Measurements from ENCODE around the gene GPR183.

GPR183 gene

DNA sequence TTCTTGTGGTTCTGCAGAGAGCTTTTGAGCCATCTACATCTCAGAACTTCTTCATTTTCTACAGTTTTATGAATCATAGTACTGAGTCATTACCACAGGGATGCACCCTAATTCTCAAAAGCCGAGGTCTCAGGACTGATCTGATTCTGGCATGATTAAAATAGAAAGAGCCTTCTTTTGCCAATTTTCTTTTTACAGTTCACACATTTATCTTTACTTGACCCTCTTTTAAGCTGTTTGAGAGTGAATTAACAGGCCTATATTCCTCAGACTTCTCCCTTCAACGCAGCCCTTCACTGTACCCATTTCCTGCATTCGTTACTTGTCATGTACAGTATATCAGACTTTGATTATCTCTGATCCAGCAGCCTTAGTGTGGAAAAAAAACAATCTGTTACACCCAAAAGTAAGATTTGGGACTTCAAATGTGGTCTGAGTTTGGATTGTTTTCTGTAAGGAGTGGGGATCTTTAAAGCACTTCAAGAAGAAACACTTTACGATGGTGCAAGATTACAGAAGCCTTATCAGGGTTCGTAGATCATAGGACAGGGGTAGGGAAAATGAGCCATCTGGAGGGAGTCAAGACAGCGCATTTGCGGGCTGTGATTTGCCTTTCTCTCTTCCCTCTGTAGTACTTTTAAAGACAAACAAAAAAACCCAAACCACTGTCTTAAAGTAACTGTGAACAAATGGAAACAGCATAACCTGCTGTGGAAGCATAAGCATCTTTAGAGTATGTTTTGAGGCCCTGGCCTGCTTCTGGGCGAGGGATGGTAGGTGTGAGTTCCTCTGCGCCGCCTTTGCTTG is 15.3 kb upstream of the GPR183 start:
- Histone ChIP-seq H3K36me3 (ENCODE audit: control insufficient read depth, insufficient read depth, low read length) (peaks cover 24% of the 10 kb centered on the region; the same call in 1 of the 2 replicates), H3K4me3 (ENCODE audit: low read depth, low read length) (no peak overlapping the region), H3K9ac (ENCODE audit: low read depth, low read length) (no peak overlapping the region), H3K9me3 (ENCODE audit: control insufficient read depth, insufficient read depth, low read length) (no peaks in the 10 kb centered on the region), H3K27ac (ENCODE audit: low read depth, low read length) (no peak overlapping the region), H3K4me1 (ENCODE audit: control insufficient read depth, insufficient read depth, low read length) (no peaks in the 10 kb centered on the region), H3K27me3 (ENCODE audit: control insufficient read depth, insufficient read depth, low read length) (no peaks in the 10 kb centered on the region)

GRCh38 chr13:99321709-99322108 is 14.5 kb upstream of the GPR183 start:
- no peak overlapping the region for H3K9ac ChIP-seq (ENCODE audit: low read depth, low read length)

DNA sequence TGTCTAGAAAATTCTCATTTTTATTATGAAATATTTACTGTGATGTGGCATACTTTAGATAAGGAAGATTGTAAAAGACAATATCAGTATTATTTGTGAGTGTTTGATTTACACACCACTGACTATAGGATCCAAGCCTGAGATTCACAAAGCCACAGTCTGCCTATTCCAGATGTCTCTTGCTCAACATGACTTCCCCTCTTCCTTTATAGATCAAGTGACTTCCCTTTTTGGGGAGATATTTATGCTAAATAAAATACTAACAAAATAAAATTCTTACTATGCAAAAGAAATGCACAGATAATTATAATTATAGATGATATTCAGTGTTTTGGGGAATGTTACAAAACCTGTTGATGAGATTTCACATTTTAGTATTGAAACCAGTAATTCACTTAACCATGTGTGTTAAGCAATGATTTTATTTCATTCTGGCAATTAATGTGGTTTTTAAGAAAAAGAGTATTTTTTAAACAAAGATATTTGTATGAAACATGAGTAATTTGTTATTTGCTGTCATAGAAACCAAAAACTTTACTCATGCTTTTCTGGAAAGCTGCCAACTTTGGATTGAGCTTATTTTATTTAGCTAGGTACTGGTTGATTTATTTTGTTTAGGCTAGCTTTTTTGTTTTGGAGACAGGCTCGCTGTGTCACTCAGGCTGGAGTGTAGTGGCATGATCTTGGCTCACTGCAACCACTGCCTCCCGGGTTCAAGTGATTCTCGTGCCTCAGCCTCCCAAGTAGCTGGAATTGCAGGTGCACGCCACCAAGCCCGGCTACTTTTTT is 13.7 kb upstream of the GPR183 start:
- no peaks in the 10 kb centered on the region for H3K27me3 ChIP-seq (ENCODE audit: control insufficient read depth, insufficient read depth, low read length)
- H3K36me3 ChIP-seq (ENCODE audit: control insufficient read depth, insufficient read depth, low read length) = peaks cover 24% of the 10 kb centered on the region; the same call in 1 of the 2 replicates
- H3K9me3 ChIP-seq (ENCODE audit: control insufficient read depth, insufficient read depth, low read length) = no peaks in the 10 kb centered on the region
- no peaks in the 10 kb centered on the region for H3K4me1 ChIP-seq (ENCODE audit: control insufficient read depth, insufficient read depth, low read length)
- no peak overlapping the region for H3K4me3 ChIP-seq (ENCODE audit: low read depth, low read length)
- H3K27ac ChIP-seq (ENCODE audit: low read depth, low read length) = no peak overlapping the region
- no peak overlapping the region for H3K9ac ChIP-seq (ENCODE audit: low read depth, low read length)

More at GRCh38 chr13:99321709-99322108, 14.5 kb upstream of the GPR183 start:
- Histone ChIP-seq H3K27me3 (ENCODE audit: control insufficient read depth, insufficient read depth, low read length) (no peaks in the 10 kb centered on the region), H3K4me3 (ENCODE audit: low read depth, low read length) (no peak overlapping the region), H3K27ac (ENCODE audit: low read depth, low read length) (no peak overlapping the region), H3K9me3 (ENCODE audit: control insufficient read depth, insufficient read depth, low read length) (no peaks in the 10 kb centered on the region), H3K36me3 (ENCODE audit: control insufficient read depth, insufficient read depth, low read length) (peaks cover 24% of the 10 kb centered on the region; the same call in 1 of the 2 replicates), H3K4me1 (ENCODE audit: control insufficient read depth, insufficient read depth, low read length) (no peaks in the 10 kb centered on the region)

- Histone ChIP-seq H3K4me3 (ENCODE audit: low read depth, low read length) (no peak overlapping the region), H3K36me3 (ENCODE audit: control insufficient read depth, insufficient read depth, low read length) (peaks cover 4% of the 10 kb centered on the region; the same call in 1 of the 2 replicates), H3K9ac (ENCODE audit: low read depth, low read length) (no peak overlapping the region), H3K27ac (ENCODE audit: low read depth, low read length) (no peak overlapping the region), H3K27me3 (ENCODE audit: control insufficient read depth, insufficient read depth, low read length) (no peaks in the 10 kb centered on the region), H3K4me1 (ENCODE audit: control insufficient read depth, insufficient read depth, low read length) (peaks cover 17% of the 10 kb centered on the region; the same call in 1 of the 2 replicates), H3K9me3 (ENCODE audit: control insufficient read depth, insufficient read depth, low read length) (no peaks in the 10 kb centered on the region)
Measured at GRCh38 chr13:99316657-99317256, 9.6 kb upstream of the GPR183 start.

- Histone ChIP-seq H3K4me1 (ENCODE audit: control insufficient read depth, insufficient read depth, low read length) (peaks cover 17% of the 10 kb centered on the region; the same call in 1 of the 2 replicates), H3K9me3 (ENCODE audit: control insufficient read depth, insufficient read depth, low read length) (no peaks in the 10 kb centered on the region), H3K27ac (ENCODE audit: low read depth, low read length) (no peak overlapping the region), H3K27me3 (ENCODE audit: control insufficient read depth, insufficient read depth, low read length) (no peaks in the 10 kb centered on the region), H3K36me3 (ENCODE audit: control insufficient read depth, insufficient read depth, low read length) (peaks cover 4% of the 10 kb centered on the region; the same call in 1 of the 2 replicates), H3K9ac (ENCODE audit: low read depth, low read length) (no peak overlapping the region), H3K4me3 (ENCODE audit: low read depth, low read length) (no peak overlapping the region)
Measured at GRCh38 chr13:99316224-99316623, 9.0 kb upstream of the GPR183 start.

GRCh38 chr13:99315186-99315585 is 8.0 kb upstream of the GPR183 start:
- Histone ChIP-seq H3K9me3 (ENCODE audit: control insufficient read depth, insufficient read depth, low read length) (no peaks in the 10 kb centered on the region), H3K4me3 (ENCODE audit: low read depth, low read length) (no peak overlapping the region), H3K27ac (ENCODE audit: low read depth, low read length) (no peak overlapping the region), H3K36me3 (ENCODE audit: control insufficient read depth, insufficient read depth, low read length) (peaks cover 4% of the 10 kb centered on the region; the same call in 1 of the 2 replicates), H3K27me3 (ENCODE audit: control insufficient read depth, insufficient read depth, low read length) (no peaks in the 10 kb centered on the region), H3K9ac (ENCODE audit: low read depth, low read length) (no peak overlapping the region), H3K4me1 (ENCODE audit: control insufficient read depth, insufficient read depth, low read length) (peaks cover 23% of the 10 kb centered on the region; the same call in 1 of the 2 replicates)

DNA sequence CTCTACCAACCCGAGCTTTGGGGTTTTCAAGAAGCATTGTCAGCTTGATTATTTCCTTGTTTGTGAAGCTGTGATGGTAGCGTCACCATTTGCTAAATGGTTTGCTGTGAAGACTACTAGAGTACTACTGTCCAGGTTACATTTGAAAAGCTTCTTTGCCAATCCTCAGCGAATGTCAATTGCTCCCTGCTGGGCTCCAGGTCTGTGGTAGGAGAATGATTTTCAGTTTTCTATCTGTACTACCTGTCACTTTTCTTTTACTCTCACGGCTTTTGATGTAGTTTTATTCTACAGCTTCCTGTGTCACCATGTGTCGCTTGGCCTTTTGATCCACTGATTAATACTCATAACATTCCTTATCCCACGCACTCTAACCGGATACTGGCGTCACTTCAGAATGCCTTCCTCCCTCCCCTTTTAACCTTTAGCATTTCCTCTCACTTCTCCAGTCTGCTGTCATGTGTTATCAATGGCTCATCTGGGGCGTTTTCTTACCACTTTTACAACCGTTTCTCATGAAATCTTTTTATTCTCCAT is 7.5 kb upstream of the GPR183 start:
- H3K27ac ChIP-seq (ENCODE audit: low read depth, low read length) = no peak overlapping the region
- H3K27me3 ChIP-seq (ENCODE audit: control insufficient read depth, insufficient read depth, low read length) = no peaks in the 10 kb centered on the region
- H3K36me3 ChIP-seq (ENCODE audit: control insufficient read depth, insufficient read depth, low read length) = peaks cover 4% of the 10 kb centered on the region; the same call in 1 of the 2 replicates
- H3K9ac ChIP-seq (ENCODE audit: low read depth, low read length) = no peak overlapping the region
- peaks cover 23% of the 10 kb centered on the region; the same call in 1 of the 2 replicates for H3K4me1 ChIP-seq (ENCODE audit: control insufficient read depth, insufficient read depth, low read length)
- H3K4me3 ChIP-seq (ENCODE audit: low read depth, low read length) = no peak overlapping the region
- no peaks in the 10 kb centered on the region for H3K9me3 ChIP-seq (ENCODE audit: control insufficient read depth, insufficient read depth, low read length)

GRCh38 chr13:99313941-99314340 is 6.7 kb upstream of the GPR183 start:
- H3K9ac ChIP-seq (ENCODE audit: low read depth, low read length) = no peak overlapping the region
- no peak overlapping the region for H3K27ac ChIP-seq (ENCODE audit: low read depth, low read length)
- H3K9me3 ChIP-seq (ENCODE audit: control insufficient read depth, insufficient read depth, low read length) = no peaks in the 10 kb centered on the region
- no peak overlapping the region for H3K4me3 ChIP-seq (ENCODE audit: low read depth, low read length)
- H3K27me3 ChIP-seq (ENCODE audit: control insufficient read depth, insufficient read depth, low read length) = no peaks in the 10 kb centered on the region
- H3K4me1 ChIP-seq (ENCODE audit: control insufficient read depth, insufficient read depth, low read length) = peaks cover 23% of the 10 kb centered on the region; the same call in 1 of the 2 replicates
- H3K36me3 ChIP-seq (ENCODE audit: control insufficient read depth, insufficient read depth, low read length) = no peaks in the 10 kb centered on the region; the same call in 1 of the 2 replicates

DNA sequence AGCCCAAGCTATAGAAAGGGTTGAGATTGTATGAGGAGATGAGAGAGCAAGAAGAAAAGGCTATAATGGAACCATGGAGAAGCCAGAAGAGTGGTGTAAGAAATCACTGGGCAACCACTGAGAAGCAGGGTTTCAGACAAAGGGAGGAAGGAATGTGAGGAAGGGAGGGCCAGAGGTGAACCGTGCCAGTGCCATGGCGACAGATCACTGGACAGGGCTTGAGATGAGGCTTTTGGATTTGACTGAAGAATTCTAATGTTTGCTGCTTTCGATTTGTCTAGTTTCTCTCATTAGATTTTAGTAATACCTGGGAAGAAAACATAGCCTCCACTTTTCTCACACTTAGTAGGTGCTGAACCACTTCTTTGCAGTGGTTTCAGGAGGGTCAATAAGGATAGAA is 6.3 kb upstream of the GPR183 start:
- H3K27me3 ChIP-seq (ENCODE audit: control insufficient read depth, insufficient read depth, low read length) = no peaks in the 10 kb centered on the region
- H3K4me3 ChIP-seq (ENCODE audit: low read depth, low read length) = no peak overlapping the region
- H3K36me3 ChIP-seq (ENCODE audit: control insufficient read depth, insufficient read depth, low read length) = no peaks in the 10 kb centered on the region; the same call in 1 of the 2 replicates
- no peak overlapping the region for H3K27ac ChIP-seq (ENCODE audit: low read depth, low read length)
- H3K9me3 ChIP-seq (ENCODE audit: control insufficient read depth, insufficient read depth, low read length) = no peaks in the 10 kb centered on the region
- H3K4me1 ChIP-seq (ENCODE audit: control insufficient read depth, insufficient read depth, low read length) = peaks cover 23% of the 10 kb centered on the region; the same call in 1 of the 2 replicates
- H3K9ac ChIP-seq (ENCODE audit: low read depth, low read length) = no peak overlapping the region

DNA sequence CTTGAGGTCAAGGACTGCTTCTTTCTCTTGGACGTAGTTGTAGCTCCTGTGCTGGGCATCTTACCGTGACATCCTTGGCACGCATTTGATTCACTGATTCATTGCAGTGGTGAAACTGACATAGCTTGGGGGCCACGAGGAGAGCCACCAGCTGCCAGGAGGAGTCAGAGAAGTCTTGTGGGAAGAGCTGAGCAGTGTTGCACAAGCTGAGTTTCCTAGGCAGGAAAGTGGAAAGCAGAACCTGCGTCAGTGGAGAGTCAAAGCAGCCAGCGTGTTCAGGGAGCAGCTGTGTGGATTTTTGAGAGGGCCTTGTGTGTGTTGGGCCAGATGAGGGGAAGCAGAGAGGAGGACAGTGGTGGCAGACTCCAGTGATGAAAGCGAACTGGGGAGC is 5.3 kb upstream of the GPR183 start:
- H3K9me3 ChIP-seq (ENCODE audit: control insufficient read depth, insufficient read depth, low read length) = no peaks in the 10 kb centered on the region
- H3K9ac ChIP-seq (ENCODE audit: low read depth, low read length) = no peak overlapping the region
- H3K27me3 ChIP-seq (ENCODE audit: control insufficient read depth, insufficient read depth, low read length) = no peaks in the 10 kb centered on the region
- no peaks in the 10 kb centered on the region for H3K36me3 ChIP-seq (ENCODE audit: control insufficient read depth, insufficient read depth, low read length)
- no peak overlapping the region for H3K27ac ChIP-seq (ENCODE audit: low read depth, low read length)
- peaks cover 23% of the 10 kb centered on the region; the same call in 1 of the 2 replicates for H3K4me1 ChIP-seq (ENCODE audit: control insufficient read depth, insufficient read depth, low read length)
- H3K4me3 ChIP-seq (ENCODE audit: low read depth, low read length) = no peak overlapping the region

Measured in HUES48 (cell line).